DND-41 (cell line): Measurements from ENCODE around the gene DZIP3.

ENCODE experiments used
- ATAC-seq: fragments of 200-7000 bp; cut with Tn5 transposase; 3 replicates; pipeline ENCODE4 v1.9.1; 2021; ENCODE audit warnings: low read depth; ENCODE audit not compliant: insufficient read depth
- DNase-seq: peaks from one replicate; pipeline ENCODE4 v3.0.0-alpha.2; 2020
- H2AFZ ChIP-seq: 2 replicates; pipeline ENCODE4 v1.6.0; 2012; ENCODE audit warnings: low read depth, low read length
- H3K27ac ChIP-seq: 2 replicates; pipeline ENCODE4 v1.5.1; 2012; ENCODE audit warnings: low read length, inconsistent platforms
- H3K27me3 ChIP-seq: fragments of 200-600 bp; sonication (generic); 2 replicates; pipeline ENCODE4 v1.6.0; 2012; ENCODE audit warnings: low read length, mild to moderate bottlenecking, inconsistent platforms; ENCODE audit not compliant: insufficient read depth, poor library complexity
- H3K36me3 ChIP-seq: 2 replicates; pipeline ENCODE4 v1.5.1; 2012; ENCODE audit warnings: low read length, inconsistent platforms; ENCODE audit not compliant: insufficient read depth
- H3K4me1 ChIP-seq: 2 replicates; pipeline ENCODE4 v1.5.1; 2012; ENCODE audit warnings: mild to moderate bottlenecking, low read length; ENCODE audit not compliant: insufficient read depth
- H3K4me2 ChIP-seq: 2 replicates; pipeline ENCODE4 v1.6.0; 2012; ENCODE audit warnings: mild to moderate bottlenecking, moderate library complexity, low read length, inconsistent platforms; ENCODE audit not compliant: insufficient read depth
- H3K4me3 ChIP-seq, 2 experiments: fragments of 200-600 bp in 1 of 2; shearing (Covaris generic) in 1 of 2; 2 replicates each; pipeline ENCODE4 v1.5.1; 2012 to 2016; ENCODE audit warnings: inconsistent platforms in 2 of 2, low read length in 2 of 2, mild to moderate bottlenecking in 2 of 2, low read depth in 1 of 2, moderate library complexity in 1 of 2
- H3K79me2 ChIP-seq: 2 replicates; pipeline ENCODE4 v1.6.0; 2012; ENCODE audit warnings: low read length, inconsistent platforms; ENCODE audit not compliant: insufficient read depth
- H3K9ac ChIP-seq: 2 replicates; pipeline ENCODE4 v1.6.0; 2012; ENCODE audit warnings: low read depth, mild to moderate bottlenecking, inconsistent platforms, low read length, moderate library complexity
- H3K9me3 ChIP-seq: 2 replicates; pipeline ENCODE4 v1.5.1; 2012; ENCODE audit warnings: low read length, moderate library complexity, mild to moderate bottlenecking, inconsistent platforms; ENCODE audit not compliant: insufficient read depth, severe bottlenecking
- H4K20me1 ChIP-seq: 2 replicates; pipeline ENCODE4 v1.6.0; 2012; ENCODE audit warnings: low read length; ENCODE audit not compliant: insufficient read depth
- EZH2 ChIP-seq: IDR thresholded peaks from 3 replicates; pipeline ENCODE4 v1.6.1; 2012; ENCODE audit warnings: borderline replicate concordance, low read depth, mild to moderate bottlenecking, moderate library complexity, low read length, inconsistent platforms; ENCODE audit not compliant: severe bottlenecking
- TF ChIP-seq, protein P1 (sequence below): IDR thresholded peaks from 2 replicates; pipeline ENCODE4 v1.5.1; 2012; ENCODE audit warnings: borderline replicate concordance, low read length, moderate library complexity, mild to moderate bottlenecking; ENCODE audit not compliant: poor library complexity, severe bottlenecking; ENCODE audit errors: extremely low read depth

The DZIP3 gene

DNA sequence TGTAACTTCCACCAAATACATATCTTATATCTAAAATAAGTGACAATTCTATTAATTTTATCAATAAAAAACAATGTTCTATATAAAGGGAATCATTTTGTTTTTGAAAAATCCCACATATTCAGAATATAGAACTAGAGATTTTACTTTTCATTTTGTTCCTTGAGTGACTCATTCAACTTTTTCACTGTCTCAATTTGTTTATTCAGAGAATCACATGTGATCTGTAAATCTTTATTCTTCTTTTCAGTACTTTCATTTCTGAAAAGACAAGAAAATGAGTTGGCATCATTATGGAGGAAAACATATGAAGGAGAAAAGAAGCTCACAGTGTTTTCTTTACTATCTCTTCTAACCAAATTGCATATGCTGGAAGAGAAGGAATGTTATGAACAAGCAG, 35.3 kb upstream of the DZIP3 start:
- no peak for TF ChIP-seq EZH2
- TF ChIP-seq, protein P1, sequence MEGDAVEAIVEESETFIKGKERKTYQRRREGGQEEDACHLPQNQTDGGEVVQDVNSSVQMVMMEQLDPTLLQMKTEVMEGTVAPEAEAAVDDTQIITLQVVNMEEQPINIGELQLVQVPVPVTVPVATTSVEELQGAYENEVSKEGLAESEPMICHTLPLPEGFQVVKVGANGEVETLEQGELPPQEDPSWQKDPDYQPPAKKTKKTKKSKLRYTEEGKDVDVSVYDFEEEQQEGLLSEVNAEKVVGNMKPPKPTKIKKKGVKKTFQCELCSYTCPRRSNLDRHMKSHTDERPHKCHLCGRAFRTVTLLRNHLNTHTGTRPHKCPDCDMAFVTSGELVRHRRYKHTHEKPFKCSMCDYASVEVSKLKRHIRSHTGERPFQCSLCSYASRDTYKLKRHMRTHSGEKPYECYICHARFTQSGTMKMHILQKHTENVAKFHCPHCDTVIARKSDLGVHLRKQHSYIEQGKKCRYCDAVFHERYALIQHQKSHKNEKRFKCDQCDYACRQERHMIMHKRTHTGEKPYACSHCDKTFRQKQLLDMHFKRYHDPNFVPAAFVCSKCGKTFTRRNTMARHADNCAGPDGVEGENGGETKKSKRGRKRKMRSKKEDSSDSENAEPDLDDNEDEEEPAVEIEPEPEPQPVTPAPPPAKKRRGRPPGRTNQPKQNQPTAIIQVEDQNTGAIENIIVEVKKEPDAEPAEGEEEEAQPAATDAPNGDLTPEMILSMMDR: no peak
- Histone ChIP-seq H3K36me3 (peaks cover 86% of the 10 kb centered on the region), H2AFZ (no peak overlapping the region), H3K4me2 (no peak overlapping the region), H3K4me1 (no peaks in the 10 kb centered on the region), H3K79me2 (no peaks in the 10 kb centered on the region), H3K27ac (no peak overlapping the region), H3K27me3 (no peaks in the 10 kb centered on the region), H4K20me1 (no peaks in the 10 kb centered on the region), H3K4me3 (no peak overlapping the region), H3K9ac (no peak overlapping the region), H3K9me3 (no peaks in the 10 kb centered on the region)
- no peak for DNase-seq
- no peak for ATAC-seq

GRCh38 chr3:108554913-108555571, 34.5 kb upstream of the DZIP3 start:
- no peak overlapping the region for H2AFZ ChIP-seq
- H3K4me2 ChIP-seq: no peak overlapping the region

DNA sequence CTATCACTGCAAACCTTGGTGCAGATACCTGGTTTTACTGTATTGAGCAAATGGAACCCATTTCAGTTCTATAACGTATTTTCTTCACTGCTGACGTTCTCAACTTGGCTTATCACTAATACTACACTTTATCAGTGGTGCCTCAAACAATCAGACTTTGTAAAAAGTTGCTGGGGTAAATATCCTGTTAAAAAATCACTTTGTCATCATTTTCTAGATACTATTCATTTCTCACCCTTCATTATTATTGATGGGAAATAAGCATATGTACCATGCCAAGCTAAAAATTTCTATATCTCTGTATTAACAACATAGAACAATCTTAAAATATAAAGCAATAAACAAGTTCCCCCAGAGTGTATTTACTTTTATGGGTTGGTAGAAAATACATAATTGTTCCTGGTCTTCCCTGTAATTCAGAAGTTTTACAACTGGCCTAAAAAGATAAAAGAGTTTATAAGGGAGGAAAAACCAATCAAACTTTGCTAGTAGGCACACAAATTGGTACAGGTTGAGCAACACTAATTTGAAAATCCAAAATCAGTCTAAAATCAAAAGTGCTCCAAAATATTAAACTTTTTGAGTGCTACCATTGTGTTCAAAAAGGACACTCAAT, 33.4 kb upstream of the DZIP3 start:
- H3K4me2 ChIP-seq: no peak overlapping the region
- TF ChIP-seq, protein P1: no peak
- TF ChIP-seq EZH2: no peak
- ATAC-seq (no peak), DNase-seq (no peak)
- peaks cover 94% of the 10 kb centered on the region for H3K36me3 ChIP-seq
- no peaks in the 10 kb centered on the region for H3K79me2 ChIP-seq
- no peaks in the 10 kb centered on the region for H3K9me3 ChIP-seq
- no peaks in the 10 kb centered on the region for H3K27me3 ChIP-seq
- no peaks in the 10 kb centered on the region for H3K4me1 ChIP-seq
- H3K4me3 ChIP-seq: no peak overlapping the region
- no peak overlapping the region for H2AFZ ChIP-seq
- H3K9ac ChIP-seq: no peak overlapping the region
- no peak overlapping the region for H3K27ac ChIP-seq
- no peaks in the 10 kb centered on the region for H4K20me1 ChIP-seq

More at GRCh38 chr3:108554913-108555571, 34.5 kb upstream of the DZIP3 start:
- ATAC-seq (no peak), DNase-seq (no peak)
- Histone ChIP-seq H3K4me3 (no peak overlapping the region), H3K36me3 (peaks cover 88% of the 10 kb centered on the region), H3K27me3 (no peaks in the 10 kb centered on the region), H3K27ac (no peak overlapping the region), H3K4me1 (no peaks in the 10 kb centered on the region), H3K9me3 (no peaks in the 10 kb centered on the region), H4K20me1 (no peaks in the 10 kb centered on the region), H3K79me2 (no peaks in the 10 kb centered on the region), H3K9ac (no peak overlapping the region)
- TF ChIP-seq, protein P1: no peak
